Hematopoietic multipotent progenitor cell (in vitro differentiated cells): ENCODE data around the gene MRPL28. TPM values are rescaled to one million over a fixed set of nuclear protein-coding genes. Genes with fewer than 3 reads are reported as not detected.

Experiments
- DNase-seq, 3 donors: peaks; one replicate each; pipeline ENCODE4 v3.0.0-alpha.2; 2011 to 2015; ENCODE audit warnings: low read depth in 2 of 3, low spot score in 2 of 3
- total RNA-seq: library from RNA; depleted of rRNA; stranded (reverse); fragments of >200 nt; gene quantifications from one replicate; pipeline ENCODE4 v1.2.3, GENCODE V29; 2012

MRPL28 gene
- total RNA-seq, 1 donor: 56.0 TPM

- no peak for DNase-seq
Observed at GRCh38 chr16:322476-323143, 47.7 kb downstream of the MRPL28 start.

- DNase-seq: no peak
Observed at GRCh38 chr16:321532-321931, 48.8 kb downstream of the MRPL28 start.

GRCh38 chr16:320206-320605 is 50.1 kb downstream of the MRPL28 start:
- DNase-seq: no peak

DNA sequence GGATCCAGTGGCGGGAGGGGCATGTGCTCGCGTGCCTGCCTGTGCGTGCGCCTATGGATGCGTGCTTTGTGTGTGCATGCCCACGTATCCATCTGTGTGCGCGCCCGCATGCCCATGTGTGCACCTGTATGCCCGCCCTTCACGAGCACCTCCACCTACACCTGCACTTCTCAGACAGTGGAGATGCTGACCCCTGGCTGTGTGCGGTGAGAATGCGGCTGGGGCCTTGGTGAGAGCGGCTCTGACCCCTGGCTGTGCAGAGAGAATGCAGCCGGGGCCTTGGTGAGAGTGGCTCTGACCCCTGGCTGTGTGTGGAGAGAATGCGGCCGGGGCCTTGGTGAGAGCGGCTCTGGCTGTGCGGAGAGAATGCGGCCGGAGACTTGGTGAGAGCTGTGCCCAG is 51.7 kb downstream of the MRPL28 start:
- DNase-seq: no peak

DNA sequence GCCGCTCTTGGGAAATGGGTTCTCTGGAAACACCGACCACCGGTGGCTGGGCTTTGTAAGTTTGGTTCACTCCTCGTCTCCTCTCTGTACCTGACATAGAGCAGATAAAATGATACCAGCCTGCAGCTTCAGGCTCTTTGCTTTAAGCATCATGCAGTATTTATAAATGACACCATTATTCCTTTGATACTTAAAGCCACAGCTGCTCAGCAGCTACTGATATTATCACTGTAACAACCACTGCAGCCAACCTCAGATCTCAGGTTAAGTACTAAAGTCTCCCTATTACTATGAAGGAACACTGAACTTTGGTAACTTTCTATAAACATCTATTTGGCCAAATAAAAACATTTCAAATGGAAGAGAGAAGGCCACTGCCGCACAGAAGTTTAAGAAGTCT is 52.8 kb downstream of the MRPL28 start:
- DNase-seq: no peak

Other genes starting within 250 kb of the MRPL28 start
- gene NPRL3, start 231.9 kb downstream of the MRPL28 start, total RNA-seq: 36.9 TPM
- gene HBZ, start 217.9 kb downstream of the MRPL28 start, total RNA-seq: not detected
- 1.3 TPM for gene HBM, start 204.6 kb downstream of the MRPL28 start, total RNA-seq
- gene HBA2, start 197.7 kb downstream of the MRPL28 start, total RNA-seq: 169 TPM
- gene HBA1, start 193.9 kb downstream of the MRPL28 start, total RNA-seq: 192 TPM
- 3.8 TPM for gene HBQ1, start 190.1 kb downstream of the MRPL28 start, total RNA-seq
- 50.4 TPM for gene LUC7L, start 141.1 kb downstream of the MRPL28 start, total RNA-seq
- 47.4 TPM for gene FAM234A, start 135.7 kb downstream of the MRPL28 start, total RNA-seq
- gene RGS11, start 94.6 kb downstream of the MRPL28 start, total RNA-seq: 1.3 TPM
- 0.27 TPM for gene ARHGDIG, start 89.9 kb downstream of the MRPL28 start, total RNA-seq
- gene PDIA2, start 87.4 kb downstream of the MRPL28 start, total RNA-seq: 0.27 TPM
- 45.8 TPM for gene AXIN1, start 17.8 kb downstream of the MRPL28 start, total RNA-seq
- gene PGAP6, start 11.4 kb upstream of the MRPL28 start, total RNA-seq: 88.3 TPM
- 170 TPM for gene NME4, start 26.7 kb upstream of the MRPL28 start, total RNA-seq
- gene DECR2, start 31.3 kb upstream of the MRPL28 start, total RNA-seq: 13.5 TPM
- 23.4 TPM for gene RAB11FIP3, start 55.1 kb upstream of the MRPL28 start, total RNA-seq
- 59.2 TPM for gene CAPN15, start 157.2 kb upstream of the MRPL28 start, total RNA-seq
- gene PRR35, start 189.9 kb upstream of the MRPL28 start, total RNA-seq: under 0.01 TPM
- gene NHLRC4, start 196.5 kb upstream of the MRPL28 start, total RNA-seq: 14.3 TPM
- 36.9 TPM for gene PIGQ, start 199.4 kb upstream of the MRPL28 start, total RNA-seq
- gene RAB40C, start 219.5 kb upstream of the MRPL28 start, total RNA-seq: 33.4 TPM